Stimulated activated naive CD4-positive, alpha-beta T cell treated with Interleukin-2 at 50 U/mL for 16 hours (primary cell): ENCODE results near the gene BCS1L.

Experiments
- DNase-seq: peaks from one replicate; lab custom pipeline; 2025; lab: John Stamatoyannopoulos, UW

BCS1L gene, protein sequence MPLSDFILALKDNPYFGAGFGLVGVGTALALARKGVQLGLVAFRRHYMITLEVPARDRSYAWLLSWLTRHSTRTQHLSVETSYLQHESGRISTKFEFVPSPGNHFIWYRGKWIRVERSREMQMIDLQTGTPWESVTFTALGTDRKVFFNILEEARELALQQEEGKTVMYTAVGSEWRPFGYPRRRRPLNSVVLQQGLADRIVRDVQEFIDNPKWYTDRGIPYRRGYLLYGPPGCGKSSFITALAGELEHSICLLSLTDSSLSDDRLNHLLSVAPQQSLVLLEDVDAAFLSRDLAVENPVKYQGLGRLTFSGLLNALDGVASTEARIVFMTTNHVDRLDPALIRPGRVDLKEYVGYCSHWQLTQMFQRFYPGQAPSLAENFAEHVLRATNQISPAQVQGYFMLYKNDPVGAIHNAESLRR

DNA sequence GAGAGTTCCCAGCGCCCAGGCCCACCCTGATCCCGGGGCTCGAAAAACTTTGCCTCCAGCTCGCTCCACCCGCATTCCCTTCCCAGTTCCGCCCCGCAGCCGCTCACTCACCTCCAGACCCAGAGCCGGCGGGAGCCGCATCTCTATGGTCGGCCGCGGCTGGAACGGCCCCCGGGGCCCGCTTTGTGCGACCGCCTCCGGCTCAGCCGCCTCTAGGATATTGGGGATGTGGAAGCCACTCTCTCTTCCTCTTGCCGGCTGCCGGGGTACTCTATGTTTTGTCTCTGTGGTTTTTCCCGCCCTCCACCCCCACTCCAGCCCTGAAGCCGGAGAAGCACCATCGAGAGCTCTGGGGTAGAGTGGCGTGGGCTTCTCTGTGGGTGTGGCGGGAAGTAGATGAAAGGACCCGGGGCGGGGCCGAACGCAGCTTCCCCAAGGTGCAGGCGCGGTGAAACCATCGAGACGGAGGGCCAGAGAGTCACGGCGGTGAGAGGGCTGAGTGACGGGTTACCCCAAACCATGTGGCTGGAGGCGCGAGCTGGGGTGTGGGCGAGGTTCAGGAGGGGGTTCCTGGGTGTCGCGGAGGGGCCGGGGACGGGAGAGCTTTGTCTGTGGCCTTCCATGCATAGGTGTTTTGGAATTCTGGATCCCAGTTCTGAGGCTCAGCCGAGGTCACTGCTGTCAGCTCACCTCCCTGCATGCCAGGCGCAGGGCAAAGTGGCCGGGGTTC lies at the start of gene BCS1L, which contains the start of gene ZNF142:
Gene BCS1L, plus strand, starts transcription at position 426 of the 730 bp plus-strand sequence. CDS start 1,305 bp downstream, outside the sequence.
Gene ZNF142, minus strand, starts transcription at position 366 of the 730 bp plus-strand sequence. CDS start 3,194 bp downstream, outside the sequence.
- DNase-seq: peak; percentile 96

DNA sequence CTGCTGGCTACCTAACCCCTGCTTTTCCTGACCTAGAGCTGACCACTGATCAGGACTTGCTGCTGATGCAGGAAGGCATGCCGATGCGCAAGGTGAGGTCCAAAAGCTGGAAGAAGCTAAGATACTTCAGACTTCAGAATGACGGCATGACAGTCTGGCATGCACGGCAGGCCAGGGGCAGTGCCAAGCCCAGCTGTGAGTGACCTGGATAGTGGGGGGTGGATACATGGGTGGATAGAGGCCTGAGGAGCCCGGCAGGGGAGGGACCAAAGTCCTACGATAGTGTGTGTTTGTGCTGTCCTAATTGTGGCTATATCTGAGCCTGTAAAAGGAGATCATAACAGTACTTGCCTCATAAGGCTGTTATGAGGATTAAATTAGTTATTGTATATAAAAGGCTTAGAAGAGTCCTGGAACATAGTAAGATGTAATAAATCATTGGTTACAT lies 43.6 kb upstream of the BCS1L start:
- no peak for DNase-seq

DNA sequence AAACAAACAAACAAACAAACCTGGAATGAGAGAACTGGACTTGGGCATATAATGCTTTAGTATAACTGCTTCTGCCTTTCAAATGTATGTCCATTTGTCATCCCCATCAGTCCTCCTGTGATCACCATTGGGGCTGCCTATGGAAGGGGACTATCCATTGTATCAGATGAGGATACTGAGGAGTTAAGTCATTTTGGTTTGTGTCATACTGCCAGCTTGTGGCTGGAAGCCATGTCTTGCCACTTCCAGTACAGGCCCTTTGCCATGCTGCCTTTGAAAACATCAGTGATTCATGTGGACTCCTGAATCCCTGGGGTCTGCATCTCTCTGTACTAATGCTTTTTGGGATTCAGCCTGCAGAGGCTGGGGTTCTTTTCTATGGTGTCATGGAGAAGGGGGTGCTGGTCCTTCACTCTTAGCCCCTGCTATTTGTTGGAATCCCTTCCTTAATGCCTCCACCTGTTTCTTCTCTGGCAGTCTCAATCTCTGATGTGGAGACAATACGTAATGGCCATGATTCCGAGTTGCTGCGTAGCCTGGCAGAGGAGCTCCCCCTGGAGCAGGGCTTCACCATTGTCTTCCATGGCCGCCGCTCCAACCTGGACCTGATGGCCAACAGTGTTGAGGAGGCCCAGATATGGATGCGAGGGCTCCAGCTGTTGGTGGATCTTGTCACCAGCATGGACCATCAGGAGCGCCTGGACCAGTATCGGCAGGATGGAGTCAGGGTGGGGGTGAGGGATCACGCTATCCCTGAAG lies 41.2 kb upstream of the BCS1L start:
- no peak for DNase-seq

DNA sequence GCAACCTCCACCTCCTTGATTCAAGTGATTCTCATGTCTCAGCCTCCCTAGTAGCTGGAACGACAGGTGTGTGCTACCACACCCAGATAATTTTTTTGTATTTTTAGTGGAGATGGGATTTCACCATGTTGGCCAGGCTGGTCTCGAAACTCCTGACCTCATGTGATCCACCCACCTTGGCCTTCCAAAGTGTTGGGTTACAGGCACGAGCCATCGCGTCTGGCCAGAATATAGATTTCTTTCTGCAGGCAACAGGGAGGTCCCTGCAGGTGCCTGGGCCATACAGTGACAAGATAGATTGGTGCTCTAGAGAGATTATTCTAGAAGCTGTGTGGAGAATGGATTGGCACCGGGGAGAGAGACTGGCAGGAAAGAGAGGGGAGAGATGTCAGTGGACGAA lies 38.5 kb upstream of the BCS1L start:
- DNase-seq: no peak

DNA sequence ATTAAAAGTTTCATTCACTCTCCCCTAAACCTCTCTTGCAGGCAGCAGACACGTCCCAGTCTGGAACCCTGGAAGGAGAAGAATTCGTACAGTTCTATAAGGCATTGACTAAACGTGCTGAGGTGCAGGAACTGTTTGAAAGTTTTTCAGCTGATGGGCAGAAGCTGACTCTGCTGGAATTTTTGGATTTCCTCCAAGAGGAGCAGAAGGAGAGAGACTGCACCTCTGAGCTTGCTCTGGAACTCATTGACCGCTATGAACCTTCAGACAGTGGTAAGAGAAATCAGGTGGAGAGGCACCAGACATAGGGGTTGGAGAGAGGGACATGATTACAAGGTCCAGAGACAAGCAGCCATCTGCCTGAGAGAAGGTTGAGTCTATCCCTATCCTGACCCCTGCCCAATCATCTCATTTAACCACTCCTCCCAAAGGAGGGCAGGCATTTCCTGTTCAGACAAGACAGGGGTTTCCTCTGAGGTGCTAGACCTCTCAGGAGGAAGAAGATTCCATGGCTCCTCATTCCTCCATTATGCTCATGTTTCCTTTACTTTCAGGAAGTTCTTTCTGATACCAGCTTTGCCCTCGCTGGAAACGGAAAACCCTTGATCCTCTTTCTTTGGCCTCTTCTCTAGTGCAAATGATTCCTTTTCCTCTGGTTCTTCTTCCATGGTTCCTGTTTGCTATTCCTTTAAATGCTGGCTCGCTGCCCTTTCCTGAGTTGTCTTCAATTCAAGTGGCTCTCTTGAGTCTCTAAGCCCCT lies 36.7 kb upstream of the BCS1L start:
- DNase-seq: no peak

DNA sequence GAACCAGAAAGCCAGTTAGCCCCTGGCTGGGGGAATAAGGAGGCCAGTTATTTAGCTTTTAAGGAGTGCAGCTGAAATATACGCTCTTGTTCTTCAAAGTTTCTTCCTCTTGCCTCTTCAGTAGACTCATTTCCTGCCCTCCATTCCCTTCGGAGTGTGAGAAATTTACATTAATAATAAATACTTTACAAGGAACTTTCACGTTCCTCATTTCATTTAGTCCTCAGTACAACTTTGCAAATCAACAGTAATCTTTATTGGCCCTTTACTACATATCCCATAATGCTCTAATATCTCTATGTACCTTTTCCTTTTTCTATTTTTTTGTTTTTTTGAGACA lies 36.1 kb upstream of the BCS1L start:
- no peak for DNase-seq

DNA sequence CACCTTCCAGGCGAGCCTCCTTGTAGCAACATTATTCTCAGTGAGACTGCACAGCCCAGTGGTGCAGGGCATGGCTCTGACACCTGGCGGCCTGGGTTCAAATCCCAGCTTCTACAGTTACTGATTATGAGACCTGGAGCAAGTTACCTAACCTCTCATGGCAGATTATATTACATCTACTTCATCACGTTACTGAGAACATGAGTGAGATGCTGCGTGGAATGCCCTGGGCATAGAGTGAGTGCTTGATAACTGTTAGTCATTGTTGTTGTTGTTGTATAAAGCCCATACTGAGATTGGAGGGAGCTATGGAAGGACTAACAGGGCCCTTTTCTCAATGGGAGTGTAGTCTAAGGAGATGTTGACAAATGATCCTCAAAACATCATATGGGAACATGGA lies 33.1 kb upstream of the BCS1L start:
- no peak for DNase-seq

DNA sequence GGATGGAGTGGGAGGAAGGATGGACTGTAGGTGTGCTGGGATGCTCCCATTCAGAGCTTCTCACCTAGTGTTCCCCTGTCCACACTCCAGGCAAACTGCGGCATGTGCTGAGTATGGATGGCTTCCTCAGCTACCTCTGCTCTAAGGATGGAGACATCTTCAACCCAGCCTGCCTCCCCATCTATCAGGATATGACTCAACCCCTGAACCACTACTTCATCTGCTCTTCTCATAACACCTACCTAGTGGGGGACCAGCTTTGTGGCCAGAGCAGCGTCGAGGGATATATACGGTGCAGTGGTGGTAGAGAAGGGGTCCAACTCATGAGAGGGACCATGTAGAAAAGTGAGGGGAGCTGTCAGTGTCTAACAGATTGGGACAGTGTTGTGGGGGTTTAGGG lies 31.5 kb upstream of the BCS1L start:
- no peak for DNase-seq

DNA sequence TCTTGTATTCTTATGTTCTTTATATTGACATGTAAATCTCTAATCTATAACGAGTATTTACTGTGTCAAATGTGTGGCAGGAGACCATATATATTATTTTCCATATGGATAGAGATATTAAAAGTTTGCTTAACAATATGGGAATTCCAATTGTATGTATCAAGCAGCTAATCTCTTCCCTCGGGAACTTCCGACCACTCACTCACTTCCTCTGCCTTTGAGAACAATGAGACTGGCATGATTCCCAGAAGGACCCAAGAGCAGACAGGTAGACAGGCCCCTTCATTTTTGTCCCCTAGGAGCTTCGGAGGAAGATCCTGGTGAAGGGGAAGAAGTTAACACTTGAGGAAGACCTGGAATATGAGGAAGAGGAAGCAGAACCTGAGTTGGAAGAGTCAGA lies 27.6 kb upstream of the BCS1L start:
- no peak for DNase-seq

DNA sequence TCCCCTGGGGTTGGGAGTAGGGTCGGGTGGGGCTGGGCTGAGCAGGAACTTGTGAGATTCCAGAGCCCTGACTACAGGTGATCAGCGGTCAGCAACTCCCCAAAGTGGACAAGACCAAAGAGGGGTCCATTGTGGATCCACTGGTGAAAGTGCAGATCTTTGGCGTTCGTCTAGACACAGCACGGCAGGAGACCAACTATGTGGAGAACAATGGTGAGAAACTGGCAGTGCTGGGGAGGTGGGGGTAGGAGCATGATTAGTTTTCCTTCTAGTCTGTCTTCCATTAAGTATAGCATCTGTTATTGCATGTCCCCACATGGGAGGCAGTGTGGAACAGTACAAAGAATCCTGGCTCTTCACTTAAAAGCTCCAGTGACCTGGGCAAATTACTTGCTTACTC lies 23.8 kb upstream of the BCS1L start:
- DNase-seq: no peak

DNA sequence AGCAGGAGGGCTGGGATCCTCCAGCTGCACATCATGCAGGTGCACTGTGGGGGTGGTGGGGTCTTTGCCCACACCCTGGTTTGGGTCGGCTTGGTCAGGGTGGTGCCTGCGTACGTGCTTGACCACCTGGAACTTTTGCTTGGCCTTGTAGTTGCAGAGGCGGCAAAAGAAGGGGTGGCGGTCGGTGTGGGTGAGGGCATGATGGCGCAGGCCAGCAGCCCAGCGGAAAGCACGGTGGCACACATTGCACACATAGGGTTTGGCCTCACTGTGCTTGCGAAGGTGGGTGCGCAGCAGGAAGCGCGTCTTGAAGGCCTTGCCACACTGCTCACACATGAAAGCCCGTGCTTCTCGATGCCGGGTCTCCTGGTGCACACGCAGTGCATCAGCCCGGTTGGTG lies 21.1 kb upstream of the BCS1L start:
- DNase-seq: no peak

DNA sequence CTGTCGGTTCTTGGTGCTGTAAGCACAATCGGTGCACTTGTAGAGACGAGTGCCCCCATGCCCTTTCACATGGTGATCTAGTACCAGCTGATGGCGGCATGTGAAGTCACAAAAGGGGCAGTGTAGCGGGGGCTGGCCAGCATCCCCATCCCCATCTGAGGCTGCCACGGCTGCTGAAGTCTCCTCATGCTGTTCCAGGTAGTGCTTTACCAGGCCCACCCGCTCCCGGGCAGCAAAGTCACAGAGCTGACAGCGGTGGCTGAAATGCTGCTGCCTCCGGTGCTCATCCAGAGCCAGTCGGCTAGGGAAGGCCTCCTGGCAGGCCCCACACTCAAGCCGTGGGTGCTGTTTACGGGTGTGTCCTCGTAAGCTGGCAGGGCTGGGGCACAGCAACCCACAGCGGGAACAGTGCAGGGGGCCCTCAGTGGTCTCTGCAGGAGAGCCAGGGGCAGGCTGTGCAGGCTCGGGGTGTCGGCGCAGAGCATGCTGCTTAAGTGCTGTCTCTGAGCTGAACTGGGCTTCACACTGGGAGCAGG lies 17.3 kb upstream of the BCS1L start:
- DNase-seq: no peak

DNA sequence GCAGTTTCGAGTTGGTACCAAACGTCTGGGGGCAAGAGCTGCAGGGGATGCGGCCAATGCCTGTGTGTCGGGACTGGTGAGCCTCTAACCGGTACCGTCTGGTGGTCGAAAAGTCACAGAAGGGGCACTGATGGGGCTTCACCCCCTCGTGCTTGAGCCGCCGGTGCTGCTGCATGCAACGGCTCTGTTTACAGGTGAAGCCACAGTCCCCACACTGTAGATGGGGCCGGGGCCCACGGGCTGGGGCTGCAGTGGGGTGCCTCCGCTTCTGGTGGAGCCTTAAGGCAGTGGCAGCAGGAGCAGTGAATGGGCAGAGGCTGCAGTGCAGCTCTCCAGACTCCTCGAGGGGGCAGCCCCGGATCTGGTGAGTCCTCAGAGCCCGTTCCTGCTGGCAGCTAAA lies 16.7 kb upstream of the BCS1L start:
- no peak for DNase-seq

DNA sequence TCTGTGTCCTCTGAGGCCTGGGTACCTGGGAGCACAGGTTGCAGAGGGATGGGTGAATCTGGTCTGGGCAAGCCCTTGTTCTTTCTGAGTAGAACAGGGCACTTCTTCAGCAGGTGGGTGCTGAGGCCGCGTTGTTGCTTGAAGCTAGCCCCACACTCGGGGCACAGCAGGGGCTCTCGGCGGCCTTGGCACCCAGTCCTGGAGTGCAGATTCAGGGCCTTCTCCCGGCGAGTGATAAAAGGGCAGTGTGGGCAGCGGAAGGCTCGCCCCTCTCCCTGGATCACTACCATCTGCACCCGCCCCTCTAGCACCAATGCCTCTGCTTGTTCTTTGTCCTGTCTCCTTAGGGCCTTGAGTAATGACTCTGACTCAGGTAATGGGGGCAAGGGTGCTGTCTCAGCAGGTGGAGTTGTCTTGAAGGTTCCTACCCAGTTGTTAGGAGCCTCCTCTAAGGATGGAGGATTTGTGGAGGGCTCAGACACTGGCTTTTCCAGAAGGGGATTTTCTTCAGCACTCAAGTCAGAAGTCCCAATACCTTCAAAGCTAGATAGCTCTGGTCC lies 15.7 kb upstream of the BCS1L start:
- DNase-seq: no peak

DNA sequence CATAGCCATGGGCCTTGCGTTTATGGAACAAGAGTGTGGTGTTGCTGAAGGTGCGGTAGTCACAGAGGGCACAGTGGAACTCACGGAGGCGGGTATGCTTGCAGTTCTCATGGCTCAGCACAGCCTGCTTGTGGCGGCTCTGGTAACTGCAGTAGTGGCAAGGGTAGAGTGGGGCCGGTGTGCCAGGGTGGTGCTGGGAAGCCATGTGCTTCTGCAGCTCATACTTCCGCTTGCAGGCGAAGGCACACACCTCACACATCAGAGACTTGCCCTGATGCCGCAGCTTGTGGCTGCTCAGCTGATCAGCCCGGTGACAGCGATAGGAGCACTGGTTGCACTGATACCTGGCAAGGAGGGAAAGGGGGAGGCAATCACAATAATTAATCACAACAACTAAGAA lies 14.8 kb upstream of the BCS1L start:
- DNase-seq: no peak

DNA sequence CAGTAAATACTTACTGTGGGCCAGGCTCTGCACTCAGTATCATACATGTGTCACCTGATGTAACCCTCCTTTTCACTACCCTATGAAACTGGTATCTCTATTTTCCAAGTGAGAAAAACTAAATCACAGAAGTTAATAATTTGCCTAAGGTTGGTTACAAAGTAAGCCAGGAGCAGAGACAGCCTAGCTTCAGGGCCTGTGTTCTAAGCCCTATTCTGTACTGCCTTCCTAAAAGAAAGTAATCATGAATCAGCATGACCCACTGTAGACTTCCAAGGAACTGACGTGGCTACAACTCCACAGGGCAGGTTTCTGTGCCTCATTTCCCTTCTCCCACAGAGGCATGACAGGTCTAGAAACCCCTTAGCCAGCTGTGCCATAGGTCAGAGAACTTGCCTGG lies 14.4 kb upstream of the BCS1L start:
- no peak for DNase-seq

DNA sequence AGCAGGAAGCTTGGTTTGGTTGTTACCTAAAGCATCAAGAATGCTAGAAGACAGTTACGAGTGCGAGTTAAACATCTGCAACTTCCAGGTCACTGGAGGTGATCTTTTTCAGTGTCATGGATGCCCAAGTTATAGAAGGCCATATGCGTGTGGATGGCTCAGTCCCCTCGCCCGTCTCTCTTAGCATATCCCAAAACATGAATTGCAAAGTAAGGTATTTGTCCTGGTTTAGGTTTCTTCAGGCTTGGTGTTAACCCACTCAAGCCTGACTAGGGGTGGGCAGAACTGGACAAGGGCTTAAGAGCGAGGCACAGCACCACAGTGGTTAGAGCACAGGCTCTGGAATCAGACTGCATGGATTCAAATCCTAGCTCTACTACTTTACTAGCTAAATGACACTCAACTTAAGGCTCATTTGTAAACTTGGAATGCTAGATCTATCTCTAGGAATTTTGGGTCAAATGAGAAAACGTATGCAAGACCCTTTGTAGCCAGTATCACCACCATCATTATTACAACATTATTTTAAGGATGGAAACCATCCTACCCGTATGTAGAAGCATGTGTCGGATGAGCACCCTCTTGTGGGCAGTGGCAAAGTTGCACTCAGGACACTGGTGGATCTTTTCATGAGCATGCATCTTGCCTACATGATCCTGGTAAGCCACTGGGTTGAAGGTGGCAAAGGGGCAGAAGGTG lies 11.2 kb upstream of the BCS1L start:
- DNase-seq: peak; percentile 24

DNA sequence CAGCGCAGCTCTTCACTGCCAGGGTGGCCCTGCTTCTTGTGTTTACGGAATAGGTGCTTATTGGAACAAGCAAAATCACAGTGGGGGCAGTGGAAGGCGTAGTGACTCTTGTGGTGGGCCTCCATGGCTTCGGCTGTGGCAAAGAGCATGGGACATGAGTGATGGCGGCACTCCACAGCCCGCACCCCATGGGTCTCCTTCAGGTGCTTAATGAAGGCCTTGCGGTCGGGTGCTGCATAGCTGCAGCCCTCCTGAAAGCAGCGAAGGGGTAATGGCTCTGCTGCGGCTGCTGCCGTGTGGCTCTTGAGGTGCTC lies 10.7 kb upstream of the BCS1L start:
- no peak for DNase-seq

DNA sequence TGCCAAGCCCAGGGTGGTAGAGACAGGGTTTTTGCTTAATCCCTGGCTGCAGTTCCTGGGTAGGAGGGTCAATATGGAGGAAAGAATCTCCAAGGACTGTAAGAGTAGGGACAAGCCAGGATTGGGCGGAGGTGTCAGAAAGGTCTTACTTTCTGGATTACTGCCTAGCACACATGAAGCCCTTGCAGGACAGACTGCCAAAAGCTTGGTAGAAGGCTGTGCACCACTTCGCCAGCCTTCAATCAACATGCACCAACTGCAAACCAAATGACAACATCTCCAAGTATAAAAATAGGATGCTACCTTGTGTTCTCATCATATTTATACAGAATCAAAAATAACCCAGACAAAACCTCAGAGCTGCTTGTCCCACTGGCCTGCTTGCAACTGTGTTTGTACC lies 3.7 kb upstream of the BCS1L start:
- DNase-seq: no peak

DNA sequence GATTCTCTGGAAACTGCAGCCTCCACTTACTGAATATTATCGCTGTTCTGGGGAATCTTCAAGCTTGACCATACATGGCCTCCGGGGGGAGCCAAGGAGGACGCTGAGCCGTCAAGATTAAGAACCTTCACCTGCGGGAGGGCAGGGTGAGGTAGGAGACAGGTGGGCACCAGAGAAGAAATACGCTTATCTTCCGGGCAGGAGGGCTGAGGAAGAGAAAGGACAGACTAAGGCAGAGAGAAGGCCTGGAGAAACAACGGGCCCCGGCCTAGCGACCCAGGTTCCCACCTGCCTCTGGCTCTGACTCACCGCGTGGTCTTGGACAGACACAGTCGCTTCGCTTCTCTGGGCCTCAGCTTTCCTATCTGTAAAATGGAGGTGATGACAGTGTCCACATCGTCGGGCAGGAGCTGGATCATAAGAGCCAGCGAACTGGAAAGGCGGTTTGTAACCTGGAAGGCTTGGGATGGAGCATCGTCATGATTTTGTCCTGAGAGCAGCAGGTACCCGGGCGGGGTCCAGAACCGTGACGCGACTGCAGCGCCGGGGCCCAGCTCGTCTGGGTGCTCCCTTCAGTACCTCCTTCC lies 719 bp upstream of the BCS1L start:
- peak; percentile 50 for DNase-seq

DNA sequence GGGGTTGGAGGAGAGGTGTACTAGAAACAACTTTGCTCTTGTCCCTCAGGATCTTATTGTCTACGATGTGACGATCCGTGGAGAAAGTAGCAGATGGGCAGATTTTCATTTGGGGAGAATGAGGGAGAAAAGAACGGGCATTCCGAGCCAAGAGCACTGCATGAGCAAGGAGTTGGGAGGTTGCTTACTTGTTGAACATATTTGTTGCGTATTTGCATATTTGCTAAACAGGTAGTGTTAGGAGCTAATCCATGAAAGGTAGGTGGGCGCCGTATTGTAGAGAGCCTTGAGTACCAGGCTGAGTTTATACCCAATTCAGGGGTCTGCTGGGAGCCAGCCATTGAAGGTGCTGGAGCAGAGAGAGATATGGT lies 490 bp downstream of the BCS1L start:
- DNase-seq: no peak
